ENCODE measurements around the gene GPR132.

GPR132 gene

DNA sequence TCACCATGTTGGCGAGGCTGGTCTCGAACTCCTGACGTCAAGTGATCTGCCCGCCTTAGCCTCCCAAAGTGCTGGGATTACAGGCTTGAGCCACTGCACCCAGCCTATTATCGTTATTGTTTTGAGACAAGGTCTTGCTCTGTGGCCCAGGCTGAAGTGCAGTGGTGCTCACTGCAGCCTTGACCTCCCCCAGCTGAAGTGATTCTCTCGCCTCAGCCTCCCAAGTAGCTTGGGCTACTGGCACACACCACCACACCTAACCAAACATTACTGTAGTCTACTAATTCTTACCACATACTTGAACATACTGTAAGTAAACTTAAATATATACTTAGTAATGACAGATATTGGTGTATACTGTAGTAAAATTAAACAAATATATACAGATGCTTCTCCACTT is 39.8 kb downstream of the GPR132 start:
- TF ChIP-seq, protein P1, sequence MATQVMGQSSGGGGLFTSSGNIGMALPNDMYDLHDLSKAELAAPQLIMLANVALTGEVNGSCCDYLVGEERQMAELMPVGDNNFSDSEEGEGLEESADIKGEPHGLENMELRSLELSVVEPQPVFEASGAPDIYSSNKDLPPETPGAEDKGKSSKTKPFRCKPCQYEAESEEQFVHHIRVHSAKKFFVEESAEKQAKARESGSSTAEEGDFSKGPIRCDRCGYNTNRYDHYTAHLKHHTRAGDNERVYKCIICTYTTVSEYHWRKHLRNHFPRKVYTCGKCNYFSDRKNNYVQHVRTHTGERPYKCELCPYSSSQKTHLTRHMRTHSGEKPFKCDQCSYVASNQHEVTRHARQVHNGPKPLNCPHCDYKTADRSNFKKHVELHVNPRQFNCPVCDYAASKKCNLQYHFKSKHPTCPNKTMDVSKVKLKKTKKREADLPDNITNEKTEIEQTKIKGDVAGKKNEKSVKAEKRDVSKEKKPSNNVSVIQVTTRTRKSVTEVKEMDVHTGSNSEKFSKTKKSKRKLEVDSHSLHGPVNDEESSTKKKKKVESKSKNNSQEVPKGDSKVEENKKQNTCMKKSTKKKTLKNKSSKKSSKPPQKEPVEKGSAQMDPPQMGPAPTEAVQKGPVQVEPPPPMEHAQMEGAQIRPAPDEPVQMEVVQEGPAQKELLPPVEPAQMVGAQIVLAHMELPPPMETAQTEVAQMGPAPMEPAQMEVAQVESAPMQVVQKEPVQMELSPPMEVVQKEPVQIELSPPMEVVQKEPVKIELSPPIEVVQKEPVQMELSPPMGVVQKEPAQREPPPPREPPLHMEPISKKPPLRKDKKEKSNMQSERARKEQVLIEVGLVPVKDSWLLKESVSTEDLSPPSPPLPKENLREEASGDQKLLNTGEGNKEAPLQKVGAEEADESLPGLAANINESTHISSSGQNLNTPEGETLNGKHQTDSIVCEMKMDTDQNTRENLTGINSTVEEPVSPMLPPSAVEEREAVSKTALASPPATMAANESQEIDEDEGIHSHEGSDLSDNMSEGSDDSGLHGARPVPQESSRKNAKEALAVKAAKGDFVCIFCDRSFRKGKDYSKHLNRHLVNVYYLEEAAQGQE (IDR thresholded peaks at IDR 0.05; ENCODE audit: low read depth), result no peak
- TF ChIP-seq RAD21 (IDR thresholded peaks at IDR 0.05; ENCODE audit: low read depth), result no peak

DNA sequence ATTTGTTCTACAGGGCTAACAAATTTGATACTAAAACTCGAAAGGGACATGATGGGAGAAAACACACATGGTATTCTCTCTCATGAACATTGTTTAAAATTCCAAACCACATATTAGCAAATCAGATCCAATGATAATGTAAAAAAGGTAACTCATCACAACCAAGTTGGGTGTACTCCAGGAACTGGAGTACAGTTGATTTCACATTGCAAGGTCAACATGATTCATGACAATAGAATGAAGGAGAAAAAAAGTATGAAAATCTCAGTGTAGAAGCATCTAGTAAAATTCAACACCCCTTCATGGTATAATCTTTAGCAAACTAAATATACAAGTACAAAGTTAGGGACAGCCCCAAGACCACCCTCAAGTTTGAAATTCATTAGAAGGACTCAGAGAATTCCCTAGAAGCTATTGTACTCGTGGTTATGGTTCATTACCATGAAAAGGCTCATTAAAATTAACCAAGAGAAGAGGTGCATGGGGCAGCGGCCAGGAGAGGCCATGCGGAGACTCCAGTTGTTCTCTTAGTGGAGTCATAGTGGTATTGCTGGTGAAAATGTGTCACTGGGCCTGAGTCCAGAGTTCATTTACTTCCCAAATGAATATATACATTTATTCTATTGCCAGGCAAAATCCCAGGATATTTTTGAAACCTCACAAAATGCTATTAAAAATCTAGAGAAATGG is 41.3 kb downstream of the GPR132 start:
- TF ChIP-seq NFIC (IDR thresholded peaks at IDR 0.05), result no peak
- no peak for TF ChIP-seq CEBPB (IDR thresholded peaks at IDR 0.05)
- TF ChIP-seq TAF1 (IDR thresholded peaks at IDR 0.05; ENCODE audit: low read depth), result no peak
- no peak for TF ChIP-seq RAD21 (IDR thresholded peaks at IDR 0.05; ENCODE audit: low read depth)
- TF ChIP-seq TEAD4 (IDR thresholded peaks at IDR 0.05), result no peak
- no peak for TF ChIP-seq CREB1 (IDR thresholded peaks at IDR 0.05; ENCODE audit: low read depth)
- TF ChIP-seq, protein P2, sequence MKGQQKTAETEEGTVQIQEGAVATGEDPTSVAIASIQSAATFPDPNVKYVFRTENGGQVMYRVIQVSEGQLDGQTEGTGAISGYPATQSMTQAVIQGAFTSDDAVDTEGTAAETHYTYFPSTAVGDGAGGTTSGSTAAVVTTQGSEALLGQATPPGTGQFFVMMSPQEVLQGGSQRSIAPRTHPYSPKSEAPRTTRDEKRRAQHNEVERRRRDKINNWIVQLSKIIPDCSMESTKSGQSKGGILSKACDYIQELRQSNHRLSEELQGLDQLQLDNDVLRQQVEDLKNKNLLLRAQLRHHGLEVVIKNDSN (IDR thresholded peaks at IDR 0.05), result no peak
- TF ChIP-seq FOXM1 (IDR thresholded peaks at IDR 0.05; ENCODE audit: borderline replicate concordance, low read depth), result no peak
- TF ChIP-seq TCF12 (IDR thresholded peaks at IDR 0.05; ENCODE audit: low read depth), result no peak
- TF ChIP-seq, protein P1 (IDR thresholded peaks at IDR 0.05; ENCODE audit: low read depth), result no peak
- TF ChIP-seq, protein P3, sequence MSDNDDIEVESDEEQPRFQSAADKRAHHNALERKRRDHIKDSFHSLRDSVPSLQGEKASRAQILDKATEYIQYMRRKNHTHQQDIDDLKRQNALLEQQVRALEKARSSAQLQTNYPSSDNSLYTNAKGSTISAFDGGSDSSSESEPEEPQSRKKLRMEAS (IDR thresholded peaks at IDR 0.05), result no peak
- TF ChIP-seq EP300 (IDR thresholded peaks at IDR 0.05; ENCODE audit: borderline replicate concordance), result no peak
- no peak for TF ChIP-seq YY1 (IDR thresholded peaks at IDR 0.05; ENCODE audit: low read depth)
- no peak for TF ChIP-seq ZBTB7A (IDR thresholded peaks at IDR 0.05; ENCODE audit: low read depth)
- no peak for TF ChIP-seq EGR1 (IDR thresholded peaks at IDR 0.05)

DNA sequence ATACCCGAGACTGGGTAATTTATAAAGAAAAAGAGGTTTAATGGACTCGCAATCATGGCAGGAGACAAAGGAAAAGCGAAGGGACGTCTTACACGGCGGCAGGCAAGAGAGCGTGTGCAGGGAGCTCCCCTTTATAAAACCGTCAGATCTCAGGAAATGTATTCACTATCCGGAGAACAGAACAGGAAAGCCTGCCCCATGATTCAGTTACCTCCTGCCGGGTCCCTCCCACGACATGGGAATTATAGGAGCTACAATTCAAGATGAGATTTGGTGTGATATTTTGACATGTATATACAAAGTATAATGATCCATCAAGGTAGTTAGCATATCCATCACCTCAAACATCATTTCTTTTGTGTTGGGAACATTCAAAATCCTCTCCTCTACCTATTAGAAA is 42.1 kb downstream of the GPR132 start:
- no peak for TF ChIP-seq YY1 (IDR thresholded peaks at IDR 0.05; ENCODE audit: low read depth)
- TF ChIP-seq, protein P3 (IDR thresholded peaks at IDR 0.05), result no peak
- TF ChIP-seq RAD21 (IDR thresholded peaks at IDR 0.05; ENCODE audit: low read depth), result no peak
- TF ChIP-seq CEBPB (IDR thresholded peaks at IDR 0.05), result no peak
- TF ChIP-seq, protein P2 (IDR thresholded peaks at IDR 0.05), result no peak
- no peak for TF ChIP-seq TEAD4 (IDR thresholded peaks at IDR 0.05)
- no peak for TF ChIP-seq EGR1 (IDR thresholded peaks at IDR 0.05)
- TF ChIP-seq FOXM1 (IDR thresholded peaks at IDR 0.05; ENCODE audit: borderline replicate concordance, low read depth), result no peak
- no peak for TF ChIP-seq TCF12 (IDR thresholded peaks at IDR 0.05; ENCODE audit: low read depth)
- no peak for TF ChIP-seq CREB1 (IDR thresholded peaks at IDR 0.05; ENCODE audit: low read depth)
- no peak for TF ChIP-seq NFIC (IDR thresholded peaks at IDR 0.05)

DNA sequence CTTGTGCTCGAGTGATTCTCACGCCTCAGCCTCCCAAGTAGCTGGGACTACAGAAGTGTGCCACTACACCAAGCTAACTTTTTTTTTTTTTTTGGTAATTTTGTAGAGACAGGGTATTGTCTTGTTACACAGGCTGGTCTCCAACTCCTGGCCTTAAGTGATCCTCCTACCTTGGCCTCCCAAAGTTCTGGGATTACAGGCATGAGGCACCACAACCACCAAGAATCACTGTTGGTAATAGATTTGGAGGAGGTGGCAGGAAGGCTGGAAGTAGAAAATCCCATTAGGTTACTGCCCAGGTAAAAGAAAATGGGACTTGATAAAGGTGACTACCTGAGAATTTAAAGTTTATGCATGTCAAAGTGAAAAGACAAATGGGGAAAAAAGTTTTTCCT is 43.0 kb downstream of the GPR132 start:
- TF ChIP-seq TEAD4 (IDR thresholded peaks at IDR 0.05) (no peak), EGR1 (IDR thresholded peaks at IDR 0.05) (no peak), FOXM1 (IDR thresholded peaks at IDR 0.05; ENCODE audit: borderline replicate concordance, low read depth) (no peak), TAF1 (IDR thresholded peaks at IDR 0.05; ENCODE audit: low read depth) (no peak), RAD21 (IDR thresholded peaks at IDR 0.05; ENCODE audit: low read depth) (no peak), CREB1 (IDR thresholded peaks at IDR 0.05; ENCODE audit: low read depth) (no peak), YY1 (IDR thresholded peaks at IDR 0.05; ENCODE audit: low read depth) (no peak), ZBTB7A (IDR thresholded peaks at IDR 0.05; ENCODE audit: low read depth) (no peak), CEBPB (IDR thresholded peaks at IDR 0.05) (no peak), EP300 (IDR thresholded peaks at IDR 0.05; ENCODE audit: borderline replicate concordance) (no peak), TCF12 (IDR thresholded peaks at IDR 0.05; ENCODE audit: low read depth) (no peak), NFIC (IDR thresholded peaks at IDR 0.05) (no peak)
- TF ChIP-seq, protein P1 (IDR thresholded peaks at IDR 0.05; ENCODE audit: low read depth), result no peak
- TF ChIP-seq, protein P3 (IDR thresholded peaks at IDR 0.05), result no peak
